Bronchial epithelial cell (primary cell): Measurements from ENCODE around the gene KPNB1. TPM values are rescaled to one million over a fixed set of nuclear protein-coding genes. Genes with fewer than 3 reads are reported as not detected.

ENCODE experiments used
- DNase-seq: peaks from one replicate; pipeline ENCODE4 v3.0.0-alpha.2; 2010; ENCODE audit warnings: low read depth
- FAIRE-seq: peaks from 2 replicates; lab custom pipeline; 2011; peaks lifted over from hg19 to GRCh38; lab: Jason Lieb, UNC
- H3K27me3 ChIP-seq: 2 replicates; pipeline ENCODE4 v1.5.1; 2011; ENCODE audit warnings: low read length; ENCODE audit not compliant: control insufficient read depth, insufficient read depth
- H3K36me3 ChIP-seq: 2 replicates; pipeline ENCODE4 v1.5.1; 2011; ENCODE audit warnings: low read length; ENCODE audit not compliant: control insufficient read depth, insufficient read depth
- H3K4me3 ChIP-seq: 2 replicates; pipeline ENCODE4 v1.5.1; 2011; ENCODE audit warnings: mild to moderate bottlenecking, low read depth, low read length, control low read depth
- CTCF ChIP-seq: IDR thresholded peaks from 2 replicates; pipeline ENCODE4 v1.5.1; 2011; ENCODE audit warnings: mild to moderate bottlenecking, moderate library complexity, low read length, control low read depth, inconsistent platforms; ENCODE audit not compliant: insufficient read depth, severe bottlenecking
- total RNA-seq: library from RNA; depleted of rRNA; stranded (reverse); fragments of >200 nt; gene quantifications from 2 replicates; pipeline ENCODE4 v1.2.1, GENCODE V29; 2014

Gene KPNB1
- total RNA-seq, 1 donor from 2014 or later, result 279 TPM

- peaks cover 1% of the 10 kb centered on the region for H3K36me3 ChIP-seq
- no peak for DNase-seq
- H3K27me3 ChIP-seq, result peaks cover 14% of the 10 kb centered on the region
- H3K4me3 ChIP-seq, result no peak overlapping the region
- no peak for TF ChIP-seq CTCF
- FAIRE-seq, result no peak
These were observed 61.8 kb downstream of the KPNB1 start for GRCh38 chr17:47711366-47712099.

- FAIRE-seq (no peak), DNase-seq (no peak)
- Histone ChIP-seq H3K27me3 (peaks cover 15% of the 10 kb centered on the region), H3K36me3 (peaks cover 1% of the 10 kb centered on the region), H3K4me3 (no peak overlapping the region)
- TF ChIP-seq CTCF, result no peak
These were observed 62.8 kb downstream of the KPNB1 start for GRCh38 chr17:47712330-47713023.

GRCh38 chr17:47713980-47714700 lies 64.4 kb downstream of the KPNB1 start:
- DNase-seq, result no peak
- Histone ChIP-seq H3K27me3 (peaks cover 17% of the 10 kb centered on the region), H3K36me3 (peaks cover 1% of the 10 kb centered on the region), H3K4me3 (no peak overlapping the region)
- no peak for FAIRE-seq
- TF ChIP-seq CTCF, result no peak

GRCh38 chr17:47714773-47715396 lies 65.2 kb downstream of the KPNB1 start:
- TF ChIP-seq CTCF, result no peak
- Histone ChIP-seq H3K4me3 (no peak overlapping the region), H3K36me3 (peaks cover 1% of the 10 kb centered on the region), H3K27me3 (peaks cover 23% of the 10 kb centered on the region)
- DNase-seq (no peak), FAIRE-seq (no peak)

- Histone ChIP-seq H3K4me3 (no peak overlapping the region), H3K27me3 (peaks cover 32% of the 10 kb centered on the region), H3K36me3 (no peaks in the 10 kb centered on the region)
- no peak for TF ChIP-seq CTCF
- FAIRE-seq, result no peak
- DNase-seq, result no peak
These were observed 66.1 kb downstream of the KPNB1 start for GRCh38 chr17:47715669-47716325.
